GM18520 (cell line): ENCODE data around the gene BIRC7.

Experiments
- ATAC-seq: cut with Tn5 transposase; IDR thresholded peaks from one replicate; pipeline ENCODE4 v1.9.1; 2021; ENCODE audit not compliant: unreplicated experiment

Gene BIRC7

GRCh38 chr20:63224412-63225081, 11.2 kb upstream of the BIRC7 start:
- no peak for ATAC-seq

GRCh38 chr20:63225082-63225454, 10.6 kb upstream of the BIRC7 start:
- no peak for ATAC-seq

GRCh38 chr20:63226042-63226943, 9.4 kb upstream of the BIRC7 start:
- no peak for ATAC-seq

GRCh38 chr20:63227260-63227659, 8.4 kb upstream of the BIRC7 start:
- no peak for ATAC-seq

GRCh38 chr20:63228806-63229205, 6.9 kb upstream of the BIRC7 start:
- ATAC-seq: no peak

- ATAC-seq: no peak
Measured at GRCh38 chr20:63230800-63231268, 4.9 kb upstream of the BIRC7 start.

GRCh38 chr20:63232235-63233060, 3.3 kb upstream of the BIRC7 start:
- no peak for ATAC-seq

GRCh38 chr20:63233061-63233344, 2.7 kb upstream of the BIRC7 start:
- ATAC-seq: no peak

- no peak for ATAC-seq
Measured at GRCh38 chr20:63233924-63234323, 1.8 kb upstream of the BIRC7 start.

- ATAC-seq: no peak
Measured at GRCh38 chr20:63234693-63235398, 859 bp upstream of the BIRC7 start.

- ATAC-seq: no peak
Measured at GRCh38 chr20:63236116-63236837, 572 bp downstream of the BIRC7 start.

GRCh38 chr20:63238031-63238430, 2.3 kb downstream of the BIRC7 start:
- no peak for ATAC-seq

- no peak for ATAC-seq
Measured at GRCh38 chr20:63238514-63239125, 2.9 kb downstream of the BIRC7 start.

GRCh38 chr20:63239431-63239830, 3.7 kb downstream of the BIRC7 start:
- no peak for ATAC-seq

- ATAC-seq: no peak
Measured at GRCh38 chr20:63240004-63240403, 4.3 kb downstream of the BIRC7 start.

- no peak for ATAC-seq
Measured at GRCh38 chr20:63241272-63241671, 5.6 kb downstream of the BIRC7 start.

- no peak for ATAC-seq
Measured at GRCh38 chr20:63242736-63243135, 7.0 kb downstream of the BIRC7 start.

- ATAC-seq: no peak
Measured at GRCh38 chr20:63243604-63244247, 8.0 kb downstream of the BIRC7 start.

- no peak for ATAC-seq
Measured at GRCh38 chr20:63244468-63244867, 8.8 kb downstream of the BIRC7 start.
